Upper lobe of left lung (tissue), 6 donors: ENCODE results near the gene BCAS3. TPM values are rescaled to one million over a fixed set of nuclear protein-coding genes. Genes with fewer than 3 reads are reported as not detected.

ENCODE experiments used
- ATAC-seq, 2 donors: fragments of 200-7000 bp; cut with Tn5 transposase; one replicate each; pipeline ENCODE4 v1.9.1; 2022; ENCODE audit warnings: mild to moderate bottlenecking in 2 of 2, moderate library complexity in 2 of 2; ENCODE audit not compliant: low FRiP score in 2 of 2
- DNase-seq, 2 donors: peaks; one replicate each; pipeline ENCODE4 v3.0.0-alpha.2; 2019 to 2020
- H3K27ac ChIP-seq, 4 donors: fragments of 200-600 bp; sonication (generic); one replicate each; pipeline ENCODE4 v1.5.1; 2016 to 2019
- H3K27me3 ChIP-seq, 4 donors: fragments of 200-600 bp; sonication (generic); one replicate each; pipeline ENCODE4 v1.5.1; 2017 to 2019
- H3K36me3 ChIP-seq, 4 donors: fragments of 200-600 bp; sonication (generic); one replicate each; pipeline ENCODE4 v1.5.1; 2016 to 2019
- H3K4me1 ChIP-seq, 4 donors: fragments of 200-600 bp; sonication (generic); one replicate each; pipeline ENCODE4 v1.5.1; 2018 to 2019
- H3K4me3 ChIP-seq, 4 donors: fragments of 200-600 bp; sonication (generic); one replicate each; pipeline ENCODE4 v1.5.1; 2017 to 2019; ENCODE audit warnings: mild to moderate bottlenecking in 2 of 4, moderate library complexity in 1 of 4
- H3K9me3 ChIP-seq, 4 donors: fragments of 200-600 bp; sonication (generic); one replicate each; pipeline ENCODE4 v1.5.1; 2018 to 2019
- CTCF ChIP-seq, 6 experiments: fragments of 450-650 bp in 4 of 6; fragments of 200-600 bp in 2 of 6; sonication (generic) in 2 of 6; IDR thresholded peaks; one replicate each; pipeline ENCODE4 v1.5.1; 2016 to 2019; ENCODE audit warnings: antibody characterized with exemption in 6 of 6
- EP300 ChIP-seq, 4 donors: sonication (generic); formaldehyde crosslinking; IDR thresholded peaks; one replicate each; pipeline ENCODE4 v1.5.1; 2017; ENCODE audit warnings: antibody characterized with exemption in 4 of 4, control low read depth in 2 of 4
- POLR2A ChIP-seq, 4 donors: fragments of 450-650 bp; IDR thresholded peaks; one replicate each; pipeline ENCODE4 v1.5.1; 2016 to 2017; ENCODE audit warnings: antibody characterized with exemption in 4 of 4, mild to moderate bottlenecking in 2 of 4
- POLR2AphosphoS5 ChIP-seq, 2 donors: sonication (generic); formaldehyde crosslinking; IDR thresholded peaks; one replicate each; pipeline ENCODE4 v1.5.1; 2017; ENCODE audit warnings: antibody characterized with exemption in 2 of 2
- WGBS, 2 donors: methylation state at CpG; one replicate each; pipeline ENCODE4 v1.1.5; 2017 to 2018; 5-methylcytosine and 5-hydroxymethylcytosine counted together
- total RNA-seq, 6 donors: library from RNA; depleted of rRNA in 4 of 6; stranded (reverse); fragments of >200 nt in 4 of 6; gene quantifications; one replicate each; pipeline versions ENCODE4 v1.1.0 to v1.2.1, GENCODE V29; 2016 to 2021
- donor health status: DM: no; HTN: no; CAD: no; lungs with moderate emphysema.
- donor health status: DM: no; HTN: yes; CAD: no; lungs with severe emphysema.

The BCAS3 gene
- total RNA-seq, 6 donors from 2014 or later, result 20.1 to 111 (median 37.0) TPM

- H3K27ac ChIP-seq, result peak overlapping the region in 3 of 4 donors; percentile 62 to 77 (median 71)
- DNase-seq (no peak), ATAC-seq (no peak)
- no peak overlapping the region for H3K4me3 ChIP-seq
- 83 to 88% methylated on average over 3 of the region's 3 CpGs for WGBS, 2 donors
- peaks cover 26 to 58% (median 40%) of the 10 kb centered on the region in 4 donors for H3K4me1 ChIP-seq
- H3K36me3 ChIP-seq, result no peaks in the 10 kb centered on the region
- no peak for TF ChIP-seq POLR2AphosphoS5 (IDR thresholded peaks at IDR 0.05)
- no peaks in the 10 kb centered on the region for H3K27me3 ChIP-seq
- H3K9me3 ChIP-seq, result no peaks in the 10 kb centered on the region
Observed at GRCh38 chr17:61205401-61205800, 527.8 kb downstream of the BCAS3 start.

- no peak for DNase-seq
- Histone ChIP-seq H3K27me3 (no peaks in the 10 kb centered on the region), H3K36me3 (no peaks in the 10 kb centered on the region), H3K4me1 (peaks cover 21 to 54% (median 37%) of the 10 kb centered on the region in 4 donors), H3K27ac (peak overlapping the region in 3 of 4 donors; percentile 62 to 77 (median 71)), H3K4me3 (no peak overlapping the region), H3K9me3 (no peaks in the 10 kb centered on the region)
- no peak for ATAC-seq
- 93 to 94% methylated on average over 4 of the region's 4 CpGs for WGBS, 2 donors
- TF ChIP-seq POLR2A (IDR thresholded peaks at IDR 0.05) (no peak), EP300 (IDR thresholded peaks at IDR 0.05) (no peak), POLR2AphosphoS5 (IDR thresholded peaks at IDR 0.05) (no peak), CTCF (IDR thresholded peaks at IDR 0.05) (no peak)
Observed at GRCh38 chr17:61205931-61206330, 528.3 kb downstream of the BCAS3 start.

GRCh38 chr17:61206922-61207321 lies 529.3 kb downstream of the BCAS3 start:
- ATAC-seq, result no peak
- WGBS, 2 donors, result 88 to 90% methylated on average over 5 of the region's 5 CpGs
- no peaks in the 10 kb centered on the region for H3K9me3 ChIP-seq
- TF ChIP-seq CTCF (IDR thresholded peaks at IDR 0.05) (no peak), POLR2A (IDR thresholded peaks at IDR 0.05) (no peak), EP300 (IDR thresholded peaks at IDR 0.05) (no peak), POLR2AphosphoS5 (IDR thresholded peaks at IDR 0.05) (no peak)
- H3K4me1 ChIP-seq, result peaks cover 21 to 48% (median 35%) of the 10 kb centered on the region in 4 donors
- H3K4me3 ChIP-seq, result no peak overlapping the region
- no peaks in the 10 kb centered on the region for H3K27me3 ChIP-seq
- no peaks in the 10 kb centered on the region for H3K36me3 ChIP-seq
- H3K27ac ChIP-seq, result peak overlapping the region in 2 of 4 donors; percentile 72 to 88
- no peak for DNase-seq

GRCh38 chr17:61208301-61209105 lies 530.9 kb downstream of the BCAS3 start:
- peak; percentile 28 to 53 for ATAC-seq
- Histone ChIP-seq H3K36me3 (no peaks in the 10 kb centered on the region), H3K4me1 (peaks cover 21 to 41% (median 32%) of the 10 kb centered on the region in 4 donors), H3K9me3 (no peaks in the 10 kb centered on the region), H3K27ac (peak overlapping the region; percentile 63 to 88 (median 73)), H3K27me3 (no peaks in the 10 kb centered on the region), H3K4me3 (peak overlapping the region in 3 of 4 donors; percentile 14 to 35 (median 32))
- DNase-seq, result no peak
- 28% methylated on average over 6 of the region's 6 CpGs for WGBS, 2 donors
- TF ChIP-seq EP300 (IDR thresholded peaks at IDR 0.05) (no peak), POLR2AphosphoS5 (IDR thresholded peaks at IDR 0.05) (peak in 1 of 2 donors; percentile 58)

GRCh38 chr17:61209106-61209439 lies 531.4 kb downstream of the BCAS3 start:
- DNase-seq (no peak), ATAC-seq (no peak)
- peak overlapping the region; percentile 63 to 88 (median 76) for H3K27ac ChIP-seq

More at GRCh38 chr17:61209106-61209439, 531.4 kb downstream of the BCAS3 start:
- no peaks in the 10 kb centered on the region for H3K27me3 ChIP-seq
- H3K4me1 ChIP-seq, result peaks cover 21 to 41% (median 32%) of the 10 kb centered on the region in 4 donors
- no peak overlapping the region for H3K4me3 ChIP-seq
- no peaks in the 10 kb centered on the region for H3K9me3 ChIP-seq
- H3K36me3 ChIP-seq, result no peaks in the 10 kb centered on the region
- WGBS, 2 donors, result 30 to 33% methylated on average over 4 of the region's 4 CpGs
- TF ChIP-seq POLR2AphosphoS5 (IDR thresholded peaks at IDR 0.05) (no peak), CTCF (IDR thresholded peaks at IDR 0.05) (no peak), POLR2A (IDR thresholded peaks at IDR 0.05) (no peak), EP300 (IDR thresholded peaks at IDR 0.05) (no peak)
